Heart left ventricle (tissue), 13 donors: Measurements from ENCODE around the gene NSG1.

Source experiments
- POLR2A ChIP-seq, 2 donors: fragments of 450-650 bp; IDR thresholded peaks; one replicate each; pipeline ENCODE4 v1.6.1; 2017; ENCODE audit warnings: antibody characterized with exemption in 2 of 2, mild to moderate bottlenecking in 2 of 2, moderate library complexity in 2 of 2
- TF ChIP-seq, protein P1 (sequence below), 12 donors: fragments of 200-600 bp; sonication (generic) in 4 of 12; IDR thresholded peaks; one replicate each; pipeline versions ENCODE4 v1.5.0 to v1.8.0; 2018 to 2022; ENCODE audit warnings: antibody characterized with exemption in 12 of 12, mild to moderate bottlenecking in 5 of 12
- donor health status: ischemic (EF 13 %, LVEDD 7.1; RV severe dilation, severe dysfunction).
- donor health status: DM: no; HTN: yes; CAD: no.
- donor health status: DM: no; HTN: no; CAD: no.
- donor health status: ischemic (EF 25% LVEDD 6.9; RV normal size, moderate dysfunction).
- donor health status: ischemic (EF 25% LVEDD 5.7; RV mildly dilated, moderate dysfunction).
- donor health status: ischemic (EF 35%, LVEDD 5.7; RV mildly dilated, moderate dysfunction).
- donor health status: nonischemic (EF 11% LVEDD 7.7; RV severe dilation, severe dysfunction).
- donor health status: DM: yes; HTN: yes; CAD: no.
- donor health status: PGD.
- donor health status: ischemic (EF 29% LVEDD 5.4; RV normal size, mild dysfunction).
- donor health status: nonischemic (EF 23%, LVEDD 6.1; RV moderate dilation, normal function).

- no peak for TF ChIP-seq POLR2A (IDR thresholded peaks at IDR 0.05)
- TF ChIP-seq, protein P1, sequence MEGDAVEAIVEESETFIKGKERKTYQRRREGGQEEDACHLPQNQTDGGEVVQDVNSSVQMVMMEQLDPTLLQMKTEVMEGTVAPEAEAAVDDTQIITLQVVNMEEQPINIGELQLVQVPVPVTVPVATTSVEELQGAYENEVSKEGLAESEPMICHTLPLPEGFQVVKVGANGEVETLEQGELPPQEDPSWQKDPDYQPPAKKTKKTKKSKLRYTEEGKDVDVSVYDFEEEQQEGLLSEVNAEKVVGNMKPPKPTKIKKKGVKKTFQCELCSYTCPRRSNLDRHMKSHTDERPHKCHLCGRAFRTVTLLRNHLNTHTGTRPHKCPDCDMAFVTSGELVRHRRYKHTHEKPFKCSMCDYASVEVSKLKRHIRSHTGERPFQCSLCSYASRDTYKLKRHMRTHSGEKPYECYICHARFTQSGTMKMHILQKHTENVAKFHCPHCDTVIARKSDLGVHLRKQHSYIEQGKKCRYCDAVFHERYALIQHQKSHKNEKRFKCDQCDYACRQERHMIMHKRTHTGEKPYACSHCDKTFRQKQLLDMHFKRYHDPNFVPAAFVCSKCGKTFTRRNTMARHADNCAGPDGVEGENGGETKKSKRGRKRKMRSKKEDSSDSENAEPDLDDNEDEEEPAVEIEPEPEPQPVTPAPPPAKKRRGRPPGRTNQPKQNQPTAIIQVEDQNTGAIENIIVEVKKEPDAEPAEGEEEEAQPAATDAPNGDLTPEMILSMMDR (IDR thresholded peaks at IDR 0.05) = no peak
Measured at GRCh38 chr4:4417886-4418285, 31.0 kb downstream of the NSG1 start.
